HG03039 (cell line): Measurements from ENCODE around the gene EVA1C.
"Not testable (repeated sequence)": the region's sequence is repeated elsewhere in the genome, so short reads cannot be mapped to it uniquely, and the experiment has no call there.

Source experiments
- ATAC-seq: cut with Tn5 transposase; IDR thresholded peaks from one replicate; pipeline ENCODE4 v1.9.1; 2021; ENCODE audit warnings: mild to moderate bottlenecking, moderate library complexity; ENCODE audit not compliant: unreplicated experiment

EVA1C gene

GRCh38 chr21:32521736-32522355 lies 109.3 kb downstream of the EVA1C start:
- ATAC-seq, result no peak

- ATAC-seq, result no peak
Measured at GRCh38 chr21:32523463-32523862, 111.0 kb downstream of the EVA1C start.

GRCh38 chr21:32523988-32524719 lies 111.6 kb downstream of the EVA1C start:
- ATAC-seq, result no peak

- ATAC-seq, result no peak
Measured at GRCh38 chr21:32525282-32525681, 112.8 kb downstream of the EVA1C start.

GRCh38 chr21:32529679-32530078 lies 117.2 kb downstream of the EVA1C start:
- ATAC-seq, result no peak

GRCh38 chr21:32530809-32531208 lies 118.3 kb downstream of the EVA1C start:
- ATAC-seq, result not testable (repeated sequence)

GRCh38 chr21:32531561-32531960 lies 119.1 kb downstream of the EVA1C start:
- ATAC-seq, result not testable (repeated sequence)

- no peak for ATAC-seq
Measured at GRCh38 chr21:32532636-32533035, 120.1 kb downstream of the EVA1C start.

- no peak for ATAC-seq
Measured at GRCh38 chr21:32533053-32533452, 120.5 kb downstream of the EVA1C start.

GRCh38 chr21:32533611-32534010 lies 121.1 kb downstream of the EVA1C start:
- no peak for ATAC-seq

- no peak for ATAC-seq
Measured at GRCh38 chr21:32534113-32534512, 121.6 kb downstream of the EVA1C start.

GRCh38 chr21:32535612-32536011 lies 123.1 kb downstream of the EVA1C start:
- no peak for ATAC-seq

- no peak for ATAC-seq
Measured at GRCh38 chr21:32537569-32537881, 125.0 kb downstream of the EVA1C start.

- no peak for ATAC-seq
Measured at GRCh38 chr21:32538147-32538792, 125.8 kb downstream of the EVA1C start.

GRCh38 chr21:32539378-32539777 lies 126.9 kb downstream of the EVA1C start:
- no peak for ATAC-seq

- not testable (repeated sequence) for ATAC-seq
Measured at GRCh38 chr21:32543056-32543455, 130.6 kb downstream of the EVA1C start.

- ATAC-seq, result no peak
Measured at GRCh38 chr21:32543975-32544374, 131.5 kb downstream of the EVA1C start.

- ATAC-seq, result no peak
Measured at GRCh38 chr21:32544697-32545096, 132.2 kb downstream of the EVA1C start.

GRCh38 chr21:32545948-32546441 lies 133.5 kb downstream of the EVA1C start:
- ATAC-seq, result no peak

- no peak for ATAC-seq
Measured at GRCh38 chr21:32547018-32547417, 134.5 kb downstream of the EVA1C start.

- ATAC-seq, result no peak
Measured at GRCh38 chr21:32548978-32549377, 136.5 kb downstream of the EVA1C start.

GRCh38 chr21:32549440-32549839 lies 136.9 kb downstream of the EVA1C start:
- ATAC-seq, result no peak
